Activated CD4-positive, alpha-beta memory T cell treated with anti-CD3 and anti-CD28 coated beads, Interleukin-2, amount 10 ng/mL, durations not matched to agents 7 days and 5 days (primary cell): ENCODE measurements around the gene PRR3. TPM values are rescaled to one million over a fixed set of nuclear protein-coding genes. Genes with fewer than 3 reads are reported as not detected.
"Not testable (repeated sequence)": the region's sequence is repeated elsewhere in the genome, so short reads cannot be mapped to it uniquely, and the experiment has no call there.

ENCODE experiments used
- CTCF ChIA-PET: fragments of 350-600 bp; sonication (Branson Sonifier 250); formaldehyde crosslinking; loops from one replicate; lab custom pipeline; 2021; ENCODE audit warnings: antibody characterized with exemption, inconsistent platforms; lab: Charles Lee
- POLR2A ChIA-PET: fragments of 350-600 bp; sonication (Branson Sonifier 250); formaldehyde crosslinking; loops from one replicate; lab custom pipeline; 2021; ENCODE audit warnings: antibody characterized with exemption; lab: Charles Lee
- DNase-seq: peaks from one replicate; pipeline ENCODE4 v3.0.0-alpha.2; 2020
- H3K27ac Mint-ChIP-seq: one replicate; pipeline ENCODE4 v1.8.0; 2021; ENCODE audit warnings: mild to moderate bottlenecking, mixed read lengths
- H3K27me3 Mint-ChIP-seq: one replicate; pipeline ENCODE4 v1.8.0; 2021; ENCODE audit warnings: mixed read lengths
- H3K36me3 Mint-ChIP-seq: one replicate; pipeline ENCODE4 v1.8.0; 2021; ENCODE audit warnings: low read depth, mixed read lengths
- H3K4me1 Mint-ChIP-seq: one replicate; pipeline ENCODE4 v1.8.0; 2021; ENCODE audit warnings: mixed read lengths
- H3K4me3 Mint-ChIP-seq: one replicate; pipeline ENCODE4 v1.8.0; 2021; ENCODE audit warnings: mild to moderate bottlenecking, mixed read lengths
- H3K9me3 Mint-ChIP-seq: one replicate; pipeline ENCODE4 v1.8.0; 2021; ENCODE audit warnings: mixed read lengths
- total RNA-seq, 2 experiments: library from RNA; stranded (reverse); gene quantifications; one replicate each; pipeline ENCODE4 v1.2.3, GENCODE V29; 2021

PRR3 gene
- total RNA-seq, 2 experiments from 2014 or later: 15.3 TPM

- DNase-seq, H3K4me3 Mint-ChIP-seq: not testable (repeated sequence)
- POLR2A ChIA-PET: interaction anchor here (0.8 to 3.8 kb wide), 6 partner anchors 10 to 67 kb away, joined by 3 to 32 read pairs (median 5); no protein-coding TSS in a partner anchor
Measured at GRCh38 chr6:30517767-30518504, 39.2 kb upstream of the PRR3 start.

GRCh38 chr6:30518505-30519145, 38.5 kb upstream of the PRR3 start:
- ChIA-PET POLR2A (interaction anchor here (0.8 to 3.8 kb wide), 6 partner anchors 9 to 68 kb away, joined by 3 to 32 read pairs (median 5); no protein-coding TSS in a partner anchor), CTCF (interaction anchor here (0.9 to 1.3 kb wide), 9 partner anchors 9 to 161 kb away, joined by 3 to 9 read pairs (median 4); no protein-coding TSS in a partner anchor)
- peaks cover 34% of the 10 kb centered on the region for H3K36me3 Mint-ChIP-seq
- peak overlapping the region; percentile 66 for H3K27ac Mint-ChIP-seq
- peaks cover 42% of the 10 kb centered on the region for H3K4me1 Mint-ChIP-seq
- not testable (repeated sequence) for H3K27me3 Mint-ChIP-seq, DNase-seq, H3K4me3 Mint-ChIP-seq
- H3K9me3 Mint-ChIP-seq: peaks cover 17% of the 10 kb centered on the region

More at GRCh38 chr6:30517767-30518504, 39.2 kb upstream of the PRR3 start:
- CTCF ChIA-PET: interaction anchor here (0.9 to 1.9 kb wide), 11 partner anchors 9 to 161 kb away, joined by 3 to 11 read pairs (median 4); no protein-coding TSS in a partner anchor
- H3K27me3 Mint-ChIP-seq: not testable (repeated sequence)
- Mint-ChIP-seq H3K27ac (peak overlapping the region; percentile 96), H3K36me3 (peaks cover 30% of the 10 kb centered on the region), H3K9me3 (peaks cover 17% of the 10 kb centered on the region), H3K4me1 (peaks cover 42% of the 10 kb centered on the region)

- Mint-ChIP-seq H3K9me3 (peaks cover 17% of the 10 kb centered on the region), H3K4me1 (peaks cover 32% of the 10 kb centered on the region), H3K4me3 (no peak overlapping the region), H3K27ac (no peak overlapping the region), H3K27me3 (peaks cover 12% of the 10 kb centered on the region), H3K36me3 (peaks cover 41% of the 10 kb centered on the region)
- POLR2A ChIA-PET: no interaction called here
- DNase-seq: no peak
- CTCF ChIA-PET: interaction anchor here (3.8 kb wide), 1 partner anchor 12 kb away, joined by 15 read pairs; no protein-coding TSS in a partner anchor
Measured at GRCh38 chr6:30520522-30520921, 36.6 kb upstream of the PRR3 start.

GRCh38 chr6:30521082-30521481, 36.0 kb upstream of the PRR3 start:
- Mint-ChIP-seq H3K36me3 (peaks cover 41% of the 10 kb centered on the region), H3K4me1 (peaks cover 30% of the 10 kb centered on the region), H3K9me3 (peaks cover 17% of the 10 kb centered on the region), H3K27me3 (peaks cover 12% of the 10 kb centered on the region)
- not testable (repeated sequence) for H3K4me3 Mint-ChIP-seq, H3K27ac Mint-ChIP-seq, DNase-seq
- POLR2A ChIA-PET: interaction anchor here (1.1 to 1.2 kb wide), 2 partner anchors 21 to 43 kb away, joined by 3 to 4 read pairs; no protein-coding TSS in a partner anchor
- CTCF ChIA-PET: interaction anchor here (3.8 kb wide), 1 partner anchor 11 kb away, joined by 15 read pairs; no protein-coding TSS in a partner anchor

GRCh38 chr6:30521952-30522351, 35.1 kb upstream of the PRR3 start:
- not testable (repeated sequence) for H3K4me3 Mint-ChIP-seq, DNase-seq, H3K27ac Mint-ChIP-seq
- peaks cover 17% of the 10 kb centered on the region for H3K9me3 Mint-ChIP-seq
- H3K4me1 Mint-ChIP-seq: peaks cover 26% of the 10 kb centered on the region
- ChIA-PET POLR2A (interaction anchor here (1.1 to 1.6 kb wide), 4 partner anchors 13 to 42 kb away, joined by 3 to 7 read pairs (median 4); no protein-coding TSS in a partner anchor), CTCF (interaction anchor here (3.8 kb wide), 1 partner anchor 10 kb away, joined by 15 read pairs; no protein-coding TSS in a partner anchor)
- peaks cover 41% of the 10 kb centered on the region for H3K36me3 Mint-ChIP-seq
- peaks cover 12% of the 10 kb centered on the region for H3K27me3 Mint-ChIP-seq

GRCh38 chr6:30526444-30526843, 30.7 kb upstream of the PRR3 start:
- POLR2A ChIA-PET: interaction anchor here (1.0 to 2.0 kb wide), 3 partner anchors 32 to 35 kb away, joined by 3 to 10 read pairs (median 3); no protein-coding TSS in a partner anchor
- H3K4me1 Mint-ChIP-seq: peaks cover 37% of the 10 kb centered on the region
- CTCF ChIA-PET: not testable (repeated sequence)

DNA sequence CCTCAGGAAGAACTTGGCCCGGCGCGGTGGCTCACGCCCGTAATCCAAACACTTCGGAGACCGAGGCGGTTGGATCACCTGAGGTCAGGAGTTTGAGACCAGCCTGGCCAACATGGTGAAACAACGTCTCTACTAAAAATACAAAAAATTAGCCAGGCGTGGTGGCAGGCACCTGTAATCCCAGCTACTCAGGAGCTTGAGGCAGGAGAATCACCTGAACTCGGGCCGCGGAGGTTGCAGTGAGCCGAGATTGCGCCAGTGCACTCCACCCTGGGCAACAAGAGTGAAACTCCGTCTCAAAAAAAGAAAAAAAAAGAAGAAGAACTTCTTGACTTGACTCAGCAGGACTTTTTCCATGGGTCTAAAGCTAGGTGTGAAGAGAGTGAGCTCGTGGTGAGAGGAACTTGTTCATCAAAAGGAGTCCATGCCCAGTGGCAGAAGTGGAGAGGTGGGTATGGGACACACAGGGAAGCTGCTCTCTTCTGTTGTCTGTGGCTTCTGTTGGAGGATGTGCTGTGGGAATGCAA, 27.7 kb upstream of the PRR3 start:
- not testable (repeated sequence) for H3K9me3 Mint-ChIP-seq, H3K27me3 Mint-ChIP-seq, H3K36me3 Mint-ChIP-seq, H3K4me3 Mint-ChIP-seq
- ChIA-PET CTCF (interaction anchor here (1.0 to 5.3 kb wide), 8 partner anchors 13 to 46 kb away, joined by 3 to 95 read pairs (median 9); no protein-coding TSS in a partner anchor), POLR2A (interaction anchor here (0.7 to 5.3 kb wide), 12 partner anchors 11 to 1045 kb away, joined by 3 to 154 read pairs (median 4); partner anchors contain the start of genes ABCF1 and PRR3)
- H3K4me1 Mint-ChIP-seq: peaks cover 54% of the 10 kb centered on the region
- H3K27ac Mint-ChIP-seq: peak overlapping the region; percentile 40
- peak; percentile 45 for DNase-seq

More at GRCh38 chr6:30526444-30526843, 30.7 kb upstream of the PRR3 start:
- not testable (repeated sequence) for H3K27ac Mint-ChIP-seq, DNase-seq, H3K9me3 Mint-ChIP-seq, H3K4me3 Mint-ChIP-seq
- H3K36me3 Mint-ChIP-seq: peaks cover 17% of the 10 kb centered on the region
- H3K27me3 Mint-ChIP-seq: peaks cover 12% of the 10 kb centered on the region

GRCh38 chr6:30530014-30530413, 27.1 kb upstream of the PRR3 start:
- DNase-seq: no peak
- Mint-ChIP-seq H3K36me3 (no peaks in the 10 kb centered on the region), H3K4me3 (no peak overlapping the region), H3K9me3 (no peaks in the 10 kb centered on the region), H3K27me3 (no peaks in the 10 kb centered on the region), H3K4me1 (peaks cover 54% of the 10 kb centered on the region), H3K27ac (peak overlapping the region; percentile 40)
- ChIA-PET CTCF (interaction anchor here (1.0 to 5.3 kb wide), 8 partner anchors 13 to 46 kb away, joined by 3 to 95 read pairs (median 9); no protein-coding TSS in a partner anchor), POLR2A (interaction anchor here (0.7 to 5.3 kb wide), 12 partner anchors 11 to 1045 kb away, joined by 3 to 154 read pairs (median 4); partner anchors contain the start of genes ABCF1 and PRR3)

DNA sequence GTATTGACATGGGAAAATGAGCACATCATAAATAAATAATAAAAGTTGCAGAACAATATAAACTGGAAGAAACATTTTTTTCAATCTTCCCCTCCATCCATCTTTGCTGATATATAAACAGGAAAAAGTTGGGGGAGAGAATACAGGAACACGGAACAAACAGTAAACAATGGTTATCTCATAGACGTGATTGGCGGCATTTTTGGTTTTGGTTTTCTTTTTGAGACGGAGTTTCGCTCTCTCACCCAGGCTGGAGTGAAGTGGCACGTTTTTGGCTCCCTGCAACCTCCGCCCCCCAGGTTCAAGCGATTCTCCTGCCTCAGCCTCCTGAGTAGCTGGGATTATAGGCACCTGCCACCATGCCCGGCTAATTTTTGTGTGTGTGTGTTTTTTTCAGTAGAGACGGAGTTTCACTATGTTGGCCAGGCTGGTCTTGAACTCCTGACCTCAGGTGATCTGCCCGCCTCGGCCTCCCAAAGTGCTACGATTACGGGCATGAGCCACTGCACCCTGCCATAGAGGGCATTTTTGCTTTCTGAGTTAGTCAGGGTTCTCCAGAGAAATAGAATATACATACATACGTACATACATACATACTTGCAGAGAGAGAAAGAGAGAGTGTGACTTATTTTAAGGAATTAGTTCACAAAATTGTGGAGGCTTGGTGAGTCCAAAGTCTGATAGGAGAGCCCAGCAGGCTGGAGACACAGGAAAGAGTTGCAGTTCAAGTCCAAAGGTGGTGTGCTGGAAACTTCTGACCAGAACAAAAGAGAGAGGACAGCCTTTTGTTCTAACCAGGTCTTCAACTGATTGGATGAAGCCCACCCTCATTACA, 23.4 kb upstream of the PRR3 start:
- POLR2A ChIA-PET: interaction anchor here (1.1 to 5.3 kb wide), 5 partner anchors 9 to 148 kb away, joined by 3 to 154 read pairs (median 12); no protein-coding TSS in a partner anchor
- CTCF ChIA-PET: interaction anchor here (0.6 to 5.3 kb wide), 13 partner anchors 10 to 176 kb away, joined by 3 to 95 read pairs (median 11); partner anchors contain the start of gene ABCF1
- Mint-ChIP-seq H3K4me3 (peak overlapping the region; percentile 80), H3K36me3 (no peaks in the 10 kb centered on the region), H3K27ac (peak overlapping the region; percentile 85), H3K9me3 (no peaks in the 10 kb centered on the region), H3K27me3 (no peaks in the 10 kb centered on the region), H3K4me1 (peaks cover 41% of the 10 kb centered on the region)
- peak; percentile 42 for DNase-seq

DNA sequence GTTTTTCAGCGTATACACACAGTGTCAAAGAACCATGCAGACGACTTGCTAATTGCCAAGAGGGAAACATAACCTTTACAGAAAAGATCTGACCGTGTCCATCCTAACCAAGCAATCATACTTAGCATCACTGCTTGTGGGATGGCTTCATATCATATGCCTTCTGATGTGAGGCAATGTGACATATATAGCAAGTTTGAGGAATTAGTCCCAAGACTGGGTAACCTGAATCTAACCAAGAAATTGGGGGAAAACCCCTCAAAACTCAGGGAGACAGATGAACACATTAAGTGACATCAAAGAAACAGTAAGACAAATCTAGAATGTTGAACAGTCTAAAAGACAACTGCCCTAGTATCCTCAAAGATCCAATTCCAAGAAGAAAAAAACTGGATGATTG, 19.2 kb upstream of the PRR3 start:
- ChIA-PET CTCF (interaction anchor here (1.5 to 16.0 kb wide), 2 partner anchors 30 to 55 kb away, joined by 3 to 267 read pairs; no protein-coding TSS in a partner anchor), POLR2A (no interaction called here)
- Mint-ChIP-seq H3K4me1 (peaks cover 27% of the 10 kb centered on the region), H3K27ac (no peak overlapping the region), H3K9me3 (no peaks in the 10 kb centered on the region), H3K4me3 (no peak overlapping the region), H3K27me3 (no peaks in the 10 kb centered on the region), H3K36me3 (no peaks in the 10 kb centered on the region)
- DNase-seq: no peak
